ENCODE results near the gene COQ4.

GRCh38 chr9:128276574-128277270 lies 45.9 kb upstream of the COQ4 start:
- TF ChIP-seq CTCF (IDR thresholded peaks at IDR 0.05; ENCODE audit: control extremely low read depth in 1 of 3, insufficient read depth in 1 of 3, low read depth in 1 of 3, low read length in 3 of 3): no peak
- no peak for TF ChIP-seq SIRT6 (IDR thresholded peaks at IDR 0.05; ENCODE audit: low read length)
- TF ChIP-seq TCF12 (IDR thresholded peaks at IDR 0.05; ENCODE audit: low read depth, low read length): no peak
- no peak for TF ChIP-seq NRF1 (IDR thresholded peaks at IDR 0.05; ENCODE audit: low read depth, low read length)
- TF ChIP-seq CHD2 (IDR thresholded peaks at IDR 0.05; ENCODE audit: low read length): no peak
- no peak for TF ChIP-seq POLR2A (IDR thresholded peaks at IDR 0.05; ENCODE audit: control extremely low read depth in 1 of 2, low read depth in 2 of 2, low read length in 2 of 2)
- TF ChIP-seq GABPA (IDR thresholded peaks at IDR 0.05; ENCODE audit: borderline replicate concordance, insufficient read depth, low read length): no peak
- no peak for TF ChIP-seq EP300 (IDR thresholded peaks at IDR 0.05; ENCODE audit: borderline replicate concordance in 1 of 2, low read depth in 2 of 2, low read length in 2 of 2)
- no peak for TF ChIP-seq HDAC2 (IDR thresholded peaks at IDR 0.05; ENCODE audit: borderline replicate concordance in 1 of 2, low read depth in 2 of 2, low read length in 2 of 2)
- TF ChIP-seq CHD7 (IDR thresholded peaks at IDR 0.05; ENCODE audit: insufficient replicate concordance, low read length): no peak
- no peak for TF ChIP-seq CEBPB (IDR thresholded peaks at IDR 0.05; ENCODE audit: low read depth, low read length)
- TF ChIP-seq EZH2 (IDR thresholded peaks at IDR 0.05; ENCODE audit: low read depth, low read length, severe bottlenecking): no peak
